Hepatocyte (in vitro differentiated cells): ENCODE measurements around the gene OR51I2. TPM values are rescaled to one million over a fixed set of nuclear protein-coding genes. Genes with fewer than 3 reads are reported as not detected.
A peak's percentile ranks its signal among the peaks of the same experiment; 100 is the strongest.

Source experiments
- DNase-seq: peaks from one replicate; pipeline ENCODE4 v3.0.0-alpha.2; 2016; ENCODE audit warnings: low spot score
- H2AFZ ChIP-seq: fragments of 200-600 bp; sonication (generic); 2 replicates; pipeline ENCODE4 v1.6.0; 2016; ENCODE audit warnings: antibody characterized with exemption, mild to moderate bottlenecking
- H3K27ac ChIP-seq: fragments of 200-600 bp; sonication (generic); 2 replicates; pipeline ENCODE4 v1.5.1; 2016; ENCODE audit warnings: mild to moderate bottlenecking
- H3K27me3 ChIP-seq: fragments of 200-600 bp; sonication (generic); 2 replicates; pipeline ENCODE4 v1.6.1; 2016
- H3K36me3 ChIP-seq: fragments of 200-600 bp; sonication (generic); replicated peaks from 2 replicates; pipeline ENCODE4 v1.5.1; 2016; ENCODE audit warnings: low read depth; ENCODE audit not compliant: insufficient read depth
- H3K4me1 ChIP-seq: fragments of 200-600 bp; sonication (generic); 2 replicates; pipeline ENCODE4 v1.5.1; 2016; ENCODE audit warnings: mild to moderate bottlenecking, moderate library complexity; ENCODE audit not compliant: insufficient read depth
- H3K4me2 ChIP-seq: fragments of 200-600 bp; sonication (generic); 2 replicates; pipeline ENCODE4 v1.6.0; 2016
- H3K4me3 ChIP-seq: fragments of 200-600 bp; sonication (generic); 2 replicates; pipeline ENCODE4 v1.5.1; 2016; ENCODE audit warnings: mild to moderate bottlenecking
- H3K79me2 ChIP-seq: fragments of 200-600 bp; sonication (generic); 2 replicates; pipeline ENCODE4 v1.6.0; 2017; ENCODE audit warnings: mild to moderate bottlenecking
- H3K9me2 ChIP-seq: fragments of 200-600 bp; sonication (generic); replicated peaks from 2 replicates; pipeline ENCODE4 v1.6.0; 2017; ENCODE audit warnings: mild to moderate bottlenecking; ENCODE audit not compliant: insufficient read depth
- H3K9me3 ChIP-seq: fragments of 200-600 bp; sonication (generic); 2 replicates; pipeline ENCODE4 v1.5.1; 2016; ENCODE audit warnings: low read depth, mild to moderate bottlenecking
- H4K20me1 ChIP-seq: fragments of 200-600 bp; sonication (generic); 2 replicates; pipeline ENCODE4 v1.6.0; 2016; ENCODE audit warnings: mild to moderate bottlenecking; ENCODE audit not compliant: insufficient read depth, poor library complexity, severe bottlenecking
- EZH2 ChIP-seq: fragments of 200-600 bp; sonication (generic); IDR thresholded peaks from 2 replicates; pipeline ENCODE4 v1.6.1; 2016; ENCODE audit warnings: antibody characterized with exemption, mild to moderate bottlenecking, borderline replicate concordance
- EZH2phosphoT487 ChIP-seq: fragments of 200-600 bp; sonication (generic); IDR thresholded peaks from one replicate; pipeline ENCODE4 v1.6.1; 2018; ENCODE audit warnings: antibody characterized with exemption, mild to moderate bottlenecking, low read depth, moderate library complexity; ENCODE audit not compliant: unreplicated experiment, severe bottlenecking
- WGBS: methylation state at CpG from one replicate; pipeline ENCODE4 v1.1.6; 2016; ENCODE audit warnings: low lambda C conversion rate; ENCODE audit errors: missing lambda C conversion rate; 5-methylcytosine and 5-hydroxymethylcytosine counted together
- polyA plus RNA-seq: library from polyadenylated mRNA; unstranded; fragments of >200 nt; fragmentation: Nextera tagmentation; extraction: Ambion mirVana; gene quantifications from 2 replicates; pipeline ENCODE4 v1.2.1, GENCODE V29; 2016
- total RNA-seq: library from RNA; depleted of rRNA; stranded (reverse); fragments of >200 nt; gene quantifications from 2 replicates; pipeline ENCODE4 v1.2.3, GENCODE V29; 2014
- TF ChIP-seq, protein P1 (sequence below): fragments of 200-600 bp; sonication (generic); IDR thresholded peaks from 2 replicates; pipeline ENCODE4 v1.5.1; 2016; ENCODE audit warnings: antibody characterized with exemption, mild to moderate bottlenecking; ENCODE audit not compliant: poor library complexity

Gene OR51I2
- total and polyA plus RNA-seq, 2 experiments from 2014 or later, result not detected

DNA sequence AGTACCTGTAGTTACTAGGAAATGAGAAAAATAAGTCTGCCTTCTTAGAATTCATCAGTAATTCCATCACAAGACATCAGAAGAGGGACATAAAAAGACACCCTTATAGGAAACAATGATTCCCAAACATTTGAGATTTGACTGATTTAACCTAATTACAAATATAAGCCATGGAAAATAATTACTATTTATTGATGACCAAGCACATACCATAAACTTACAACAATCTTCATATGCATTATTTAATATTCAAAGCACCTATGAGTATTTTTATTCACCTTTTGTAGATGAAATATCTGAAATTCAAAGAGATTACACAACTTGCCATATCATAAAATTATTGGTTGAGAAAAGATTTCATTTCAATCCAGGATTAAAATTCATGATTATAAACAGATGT lies 24.8 kb downstream of the OR51I2 start:
- no peaks in the 10 kb centered on the region for H3K9me3 ChIP-seq
- no peak overlapping the region for H2AFZ ChIP-seq
- no peaks in the 10 kb centered on the region for H3K9me2 ChIP-seq
- H3K79me2 ChIP-seq, result no peaks in the 10 kb centered on the region
- H3K27me3 ChIP-seq, result peaks cover 5% of the 10 kb centered on the region
- no peak overlapping the region for H3K4me3 ChIP-seq
- H3K4me2 ChIP-seq, result no peak overlapping the region
- H3K4me1 ChIP-seq, result no peaks in the 10 kb centered on the region
- H3K27ac ChIP-seq, result no peak overlapping the region
- TF ChIP-seq EZH2phosphoT487, result no peak
- TF ChIP-seq, protein P1, sequence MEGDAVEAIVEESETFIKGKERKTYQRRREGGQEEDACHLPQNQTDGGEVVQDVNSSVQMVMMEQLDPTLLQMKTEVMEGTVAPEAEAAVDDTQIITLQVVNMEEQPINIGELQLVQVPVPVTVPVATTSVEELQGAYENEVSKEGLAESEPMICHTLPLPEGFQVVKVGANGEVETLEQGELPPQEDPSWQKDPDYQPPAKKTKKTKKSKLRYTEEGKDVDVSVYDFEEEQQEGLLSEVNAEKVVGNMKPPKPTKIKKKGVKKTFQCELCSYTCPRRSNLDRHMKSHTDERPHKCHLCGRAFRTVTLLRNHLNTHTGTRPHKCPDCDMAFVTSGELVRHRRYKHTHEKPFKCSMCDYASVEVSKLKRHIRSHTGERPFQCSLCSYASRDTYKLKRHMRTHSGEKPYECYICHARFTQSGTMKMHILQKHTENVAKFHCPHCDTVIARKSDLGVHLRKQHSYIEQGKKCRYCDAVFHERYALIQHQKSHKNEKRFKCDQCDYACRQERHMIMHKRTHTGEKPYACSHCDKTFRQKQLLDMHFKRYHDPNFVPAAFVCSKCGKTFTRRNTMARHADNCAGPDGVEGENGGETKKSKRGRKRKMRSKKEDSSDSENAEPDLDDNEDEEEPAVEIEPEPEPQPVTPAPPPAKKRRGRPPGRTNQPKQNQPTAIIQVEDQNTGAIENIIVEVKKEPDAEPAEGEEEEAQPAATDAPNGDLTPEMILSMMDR, result no peak
- TF ChIP-seq EZH2, result no peak
- no peak for DNase-seq
- no peaks in the 10 kb centered on the region for H3K36me3 ChIP-seq
- H4K20me1 ChIP-seq, result no peaks in the 10 kb centered on the region

DNA sequence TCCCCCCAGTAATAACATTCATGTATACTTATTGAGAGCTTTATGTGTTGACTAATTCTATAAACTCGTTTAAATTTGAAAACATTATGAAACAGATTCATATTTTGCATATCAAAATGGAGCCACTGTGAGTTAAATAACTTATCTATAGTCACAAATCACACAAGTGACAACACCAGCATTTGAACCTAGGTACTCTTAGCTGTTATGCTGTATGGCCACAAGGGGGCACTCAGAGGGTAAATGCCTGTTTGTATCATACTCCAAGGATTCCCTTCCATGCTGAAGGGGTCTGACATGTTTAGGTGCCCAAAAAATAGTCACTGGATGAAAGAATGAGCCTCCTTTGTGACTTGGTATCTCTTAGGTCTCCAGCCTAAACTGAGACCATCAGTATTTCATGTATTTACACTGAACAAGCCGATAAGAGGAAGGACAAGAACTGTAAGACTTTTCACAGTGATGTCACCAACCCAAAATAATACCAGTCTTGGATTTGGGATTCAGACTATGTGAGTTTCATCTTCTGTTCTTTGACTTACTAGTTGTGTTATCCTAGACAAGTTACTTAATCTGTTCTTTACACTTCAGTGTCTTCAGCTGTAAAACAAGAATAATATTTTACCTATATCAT lies 27.2 kb downstream of the OR51I2 start:
- TF ChIP-seq, protein P1, result peak; percentile 74
- TF ChIP-seq EZH2 (no peak), EZH2phosphoT487 (no peak)
- Histone ChIP-seq H3K4me1 (no peaks in the 10 kb centered on the region), H3K9me2 (no peaks in the 10 kb centered on the region), H3K79me2 (no peaks in the 10 kb centered on the region), H4K20me1 (no peaks in the 10 kb centered on the region), H2AFZ (no peak overlapping the region), H3K4me3 (no peak overlapping the region), H3K4me2 (no peak overlapping the region), H3K36me3 (no peaks in the 10 kb centered on the region), H3K27ac (no peak overlapping the region), H3K9me3 (no peaks in the 10 kb centered on the region), H3K27me3 (peaks cover 5% of the 10 kb centered on the region)
- peak; percentile 77 for DNase-seq
- WGBS, result 42% methylated on average over 2 of the region's 2 CpGs

DNA sequence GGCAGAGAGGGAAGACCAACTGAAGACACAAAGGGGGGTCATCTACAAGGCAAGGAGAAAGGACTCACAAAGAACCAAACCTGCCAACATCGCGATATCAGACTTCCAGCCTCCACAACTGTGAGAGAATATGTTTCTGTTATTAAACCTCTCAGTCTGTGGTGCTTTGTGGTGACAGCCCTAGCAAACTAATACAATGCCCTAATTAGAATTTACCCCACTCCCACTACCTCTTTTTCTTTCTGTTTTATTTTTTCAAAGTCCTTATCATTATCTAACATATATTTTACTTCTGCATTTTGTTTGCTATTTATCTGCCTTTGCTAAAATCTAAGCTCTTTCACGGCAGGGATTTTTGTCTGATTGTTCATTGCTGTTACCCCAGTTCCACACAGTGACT lies 36.9 kb downstream of the OR51I2 start:
- no peaks in the 10 kb centered on the region for H3K9me2 ChIP-seq
- H3K4me2 ChIP-seq, result no peak overlapping the region
- WGBS, result 96% methylated on average over 3 of the region's 3 CpGs
- H3K27me3 ChIP-seq, result no peaks in the 10 kb centered on the region
- H3K9me3 ChIP-seq, result no peaks in the 10 kb centered on the region
- no peaks in the 10 kb centered on the region for H3K79me2 ChIP-seq
- H3K36me3 ChIP-seq, result no peaks in the 10 kb centered on the region
- H3K4me3 ChIP-seq, result no peak overlapping the region
- no peaks in the 10 kb centered on the region for H3K4me1 ChIP-seq
- H4K20me1 ChIP-seq, result no peaks in the 10 kb centered on the region
- H3K27ac ChIP-seq, result no peak overlapping the region
- no peak for DNase-seq
- no peak overlapping the region for H2AFZ ChIP-seq
- TF ChIP-seq EZH2 (no peak), EZH2phosphoT487 (no peak)
- TF ChIP-seq, protein P1, result no peak
